DND-41 (cell line): ENCODE results near the gene NLRX1.

Experiments
- EZH2 ChIP-seq: IDR thresholded peaks from 3 replicates; pipeline ENCODE4 v1.6.1; 2012; ENCODE audit warnings: borderline replicate concordance, low read depth, mild to moderate bottlenecking, moderate library complexity, low read length, inconsistent platforms; ENCODE audit not compliant: severe bottlenecking
- TF ChIP-seq, protein P1 (sequence below): IDR thresholded peaks from 2 replicates; pipeline ENCODE4 v1.5.1; 2012; ENCODE audit warnings: borderline replicate concordance, low read length, moderate library complexity, mild to moderate bottlenecking; ENCODE audit not compliant: poor library complexity, severe bottlenecking; ENCODE audit errors: extremely low read depth

DNA sequence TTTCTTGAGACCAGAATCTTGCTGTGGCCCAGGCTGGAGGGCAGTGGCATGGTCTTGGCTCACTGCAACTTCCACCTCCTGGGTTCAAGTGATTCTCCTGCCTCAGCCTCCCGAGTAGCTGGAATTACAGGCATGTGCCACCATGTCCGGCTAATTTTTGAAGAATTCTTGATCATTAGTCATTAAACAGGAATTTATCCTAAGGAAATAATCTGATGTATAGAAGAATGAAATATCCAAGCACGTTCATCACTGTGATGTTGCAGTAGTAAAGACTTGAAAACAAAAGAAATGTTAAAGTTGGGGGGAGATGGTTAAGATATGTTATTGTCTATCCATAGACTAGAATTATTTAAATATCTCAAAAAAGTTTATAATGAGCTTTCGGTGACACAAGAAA, 61.2 kb downstream of the NLRX1 start:
- TF ChIP-seq EZH2: no peak
- TF ChIP-seq, protein P1, sequence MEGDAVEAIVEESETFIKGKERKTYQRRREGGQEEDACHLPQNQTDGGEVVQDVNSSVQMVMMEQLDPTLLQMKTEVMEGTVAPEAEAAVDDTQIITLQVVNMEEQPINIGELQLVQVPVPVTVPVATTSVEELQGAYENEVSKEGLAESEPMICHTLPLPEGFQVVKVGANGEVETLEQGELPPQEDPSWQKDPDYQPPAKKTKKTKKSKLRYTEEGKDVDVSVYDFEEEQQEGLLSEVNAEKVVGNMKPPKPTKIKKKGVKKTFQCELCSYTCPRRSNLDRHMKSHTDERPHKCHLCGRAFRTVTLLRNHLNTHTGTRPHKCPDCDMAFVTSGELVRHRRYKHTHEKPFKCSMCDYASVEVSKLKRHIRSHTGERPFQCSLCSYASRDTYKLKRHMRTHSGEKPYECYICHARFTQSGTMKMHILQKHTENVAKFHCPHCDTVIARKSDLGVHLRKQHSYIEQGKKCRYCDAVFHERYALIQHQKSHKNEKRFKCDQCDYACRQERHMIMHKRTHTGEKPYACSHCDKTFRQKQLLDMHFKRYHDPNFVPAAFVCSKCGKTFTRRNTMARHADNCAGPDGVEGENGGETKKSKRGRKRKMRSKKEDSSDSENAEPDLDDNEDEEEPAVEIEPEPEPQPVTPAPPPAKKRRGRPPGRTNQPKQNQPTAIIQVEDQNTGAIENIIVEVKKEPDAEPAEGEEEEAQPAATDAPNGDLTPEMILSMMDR: no peak
